A549 (cell line): ENCODE measurements around the gene RCN2. TPM values are rescaled to one million over a fixed set of nuclear protein-coding genes. Genes with fewer than 3 reads are reported as not detected.

Experiments
- ATAC-seq, 2 experiments: fragments of 200-7000 bp in 1 of 2; fragments of >200 bp in 1 of 2; cut with Nextera tagmentation in 1 of 2; cut with Tn5 transposase in 1 of 2; 3 replicates each; pipeline versions ENCODE4 v1.8.0 to v1.9.1; 2018 to 2020; ENCODE audit warnings: mild to moderate bottlenecking in 1 of 2, moderate library complexity in 1 of 2
- CTCF ChIA-PET: fragments of 300-600 bp; sonication (Branson Sonifier 250); formaldehyde crosslinking; extraction: SDS; loops from one replicate; lab custom pipeline; 2021; ENCODE audit warnings: antibody characterized with exemption, inconsistent platforms; lab: Yijun Ruan, JAX
- POLR2A ChIA-PET: fragments of 350-600 bp; formaldehyde crosslinking; extraction: SDS; loops from one replicate; lab custom pipeline; 2021; ENCODE audit warnings: antibody characterized with exemption, inconsistent platforms; lab: Yijun Ruan, JAX
- DNase-seq, 2 experiments: peaks; one replicate each; pipeline versions ENCODE4 v3.0.0 to v3.0.0-alpha.2; 2011 to 2016; ENCODE audit warnings: low read depth in 1 of 2, low spot score in 1 of 2
- FAIRE-seq: peaks from 2 replicates; lab custom pipeline; 2011; peaks lifted over from hg19 to GRCh38; lab: Jason Lieb, UNC
- H3K27ac ChIP-seq, 2 experiments: fragments of >200 bp; sonication (Bioruptor Twin); formaldehyde crosslinking; 3 replicates each; pipeline ENCODE4 v1.5.1; 2016 to 2017
- H3K4me1 ChIP-seq: fragments of >200 bp; sonication (Bioruptor Twin); formaldehyde crosslinking; 3 replicates; pipeline ENCODE4 v1.6.1; 2016
- H3K4me2 ChIP-seq: fragments of >200 bp; sonication (Bioruptor Twin); formaldehyde crosslinking; 3 replicates; pipeline ENCODE4 v1.6.1; 2016
- H3K4me3 ChIP-seq: fragments of >200 bp; sonication (Bioruptor Twin); formaldehyde crosslinking; 3 replicates; pipeline ENCODE4 v1.5.1; 2016
- H3K9me3 ChIP-seq: fragments of >200 bp; sonication (Bioruptor Twin); formaldehyde crosslinking; 3 replicates; pipeline ENCODE4 v1.6.1; 2016
- ATOH8 ChIP-seq: fragments of 250-450 bp; sonication (Bioruptor Pico); IDR thresholded peaks from 2 replicates; pipeline ENCODE4 v1.5.0; 2020; ENCODE audit warnings: low read depth, mild to moderate bottlenecking, moderate library complexity
- CBX8 ChIP-seq: fragments of 200-600 bp; sonication (generic); IDR thresholded peaks from 2 replicates; pipeline ENCODE4 v1.6.1; 2016
- CEBPB ChIP-seq, 2 experiments: fragments of >200 bp in 1 of 2; sonication (Bioruptor Twin) in 1 of 2; formaldehyde crosslinking in 1 of 2; IDR thresholded peaks; 2 replicates each; pipeline ENCODE4 v1.6.1; 2012 to 2016
- CHD2 ChIP-seq: fragments of 150-350 bp; IDR thresholded peaks from 2 replicates; pipeline ENCODE4 v1.6.1; 2014; ENCODE audit warnings: low read length; ENCODE audit not compliant: partially characterized antibody
- ELK1 ChIP-seq: fragments of 150-350 bp; IDR thresholded peaks from 2 replicates; pipeline ENCODE4 v1.6.1; 2014; ENCODE audit warnings: low read depth, mild to moderate bottlenecking, low read length
- EP300 ChIP-seq, 2 experiments: fragments of >200 bp; sonication (Bioruptor Twin); formaldehyde crosslinking; IDR thresholded peaks; 2 replicates in 1 of 2; 3 replicates in 1 of 2; pipeline ENCODE4 v1.6.1; 2016 to 2017
- FOXS1 ChIP-seq: fragments of 250-450 bp; sonication (Bioruptor Pico); IDR thresholded peaks from 2 replicates; pipeline ENCODE4 v1.5.0; 2020; ENCODE audit warnings: mild to moderate bottlenecking, moderate library complexity
- HES2 ChIP-seq: fragments of >200 bp; sonication (Bioruptor Twin); formaldehyde crosslinking; IDR thresholded peaks from 2 replicates; pipeline ENCODE4 v1.6.1; 2016
- HOXB13 ChIP-seq: fragments of 250-450 bp; sonication (Bioruptor Pico); IDR thresholded peaks from 2 replicates; pipeline ENCODE4 v1.5.0; 2020; ENCODE audit warnings: low read depth, mild to moderate bottlenecking, moderate library complexity
- HOXB5 ChIP-seq: fragments of 250-450 bp; sonication (Bioruptor Pico); IDR thresholded peaks from 2 replicates; pipeline ENCODE4 v1.5.0; 2020; ENCODE audit warnings: mild to moderate bottlenecking, moderate library complexity
- JUNB ChIP-seq: fragments of >200 bp; sonication (Bioruptor Twin); formaldehyde crosslinking; IDR thresholded peaks from 2 replicates; pipeline ENCODE4 v1.6.1; 2016
- KDM5A ChIP-seq: fragments of 200-600 bp; sonication (generic); IDR thresholded peaks from 2 replicates; pipeline ENCODE4 v1.6.1; 2016; ENCODE audit warnings: antibody characterized with exemption, mild to moderate bottlenecking
- NPAS2 ChIP-seq: fragments of 250-450 bp; sonication (Bioruptor Pico); IDR thresholded peaks from 2 replicates; pipeline ENCODE4 v1.8.0; 2022; ENCODE audit warnings: mild to moderate bottlenecking, moderate library complexity, borderline replicate concordance
- NR3C1 ChIP-seq: fragments of >200 bp; sonication (Bioruptor Twin); formaldehyde crosslinking; IDR thresholded peaks from 3 replicates; pipeline ENCODE4 v1.6.1; 2017
- POLR2A ChIP-seq: IDR thresholded peaks from 2 replicates; pipeline ENCODE4 v1.6.1; 2012; ENCODE audit warnings: mild to moderate bottlenecking, low read length
- RAD21 ChIP-seq, 2 experiments: fragments of >200 bp in 1 of 2; sonication (Bioruptor Twin) in 1 of 2; formaldehyde crosslinking in 1 of 2; IDR thresholded peaks in 1 of 2; conservative IDR thresholded peaks in 1 of 2; 2 replicates in 1 of 2; 3 replicates in 1 of 2; pipeline ENCODE4 v1.6.1; 2012 to 2018; ENCODE audit warnings: inconsistent platforms in 1 of 2
- RARB ChIP-seq: fragments of 250-450 bp; sonication (Bioruptor Pico); IDR thresholded peaks from 2 replicates; pipeline ENCODE4 v1.8.0; 2021; ENCODE audit warnings: mild to moderate bottlenecking, moderate library complexity
- RCOR1 ChIP-seq: fragments of 150-350 bp; IDR thresholded peaks from 2 replicates; pipeline ENCODE4 v1.6.1; 2014; ENCODE audit warnings: antibody characterized with exemption, low read length, low read depth
- SMC3 ChIP-seq: fragments of >200 bp; sonication (Bioruptor Twin); formaldehyde crosslinking; IDR thresholded peaks from 3 replicates; pipeline ENCODE4 v1.6.1; 2018; ENCODE audit warnings: inconsistent platforms
- ZC3H11A ChIP-seq: fragments of 450-650 bp; IDR thresholded peaks from 2 replicates; pipeline ENCODE4 v1.6.1; 2014; ENCODE audit warnings: antibody characterized with exemption, mild to moderate bottlenecking
- ZNF302 ChIP-seq: fragments of 250-450 bp; sonication (Bioruptor Pico); IDR thresholded peaks from 2 replicates; pipeline ENCODE4 v1.9.0; 2021; ENCODE audit warnings: inconsistent platforms, mild to moderate bottlenecking, moderate library complexity
- WGBS: methylation state at CpG from one replicate; pipeline ENCODE4 v1.1.6; 2017; ENCODE audit errors: missing lambda C conversion rate; 5-methylcytosine and 5-hydroxymethylcytosine counted together
- polyA plus RNA-seq, 4 experiments: library from polyadenylated mRNA; depleted of rRNA in 3 of 4; stranded (reverse); fragments of >200 nt; fragmentation: RNase III in 1 of 4; extraction: RNeasy Plus Mini Kit Qiagen cat#74134 plus additional on column Dnase treatment in 1 of 4; gene quantifications; 2 replicates in 3 of 4; 3 replicates in 1 of 4; pipeline ENCODE4 v1.2.3, GENCODE V29; 2011 to 2017
- TF ChIP-seq, protein P1 (sequence below): fragments of >200 bp; sonication (Bioruptor Twin); formaldehyde crosslinking; IDR thresholded peaks from 3 replicates; pipeline ENCODE4 v1.6.1; 2016
- TF ChIP-seq, protein P2 (sequence below): IDR thresholded peaks from 2 replicates; pipeline ENCODE4 v1.6.1; 2012

RCN2 gene
- polyA plus RNA-seq, 2 of the 4 experiments (the other 2 are of a cell fraction): 81.3 to 152 TPM

GRCh38 chr15:76947454-76947853, 15.9 kb downstream of the RCN2 start:
- FAIRE-seq (peak; percentile 46), ATAC-seq (no peak), DNase-seq (no peak)
- Histone ChIP-seq H3K4me1 (no peaks in the 10 kb centered on the region), H3K4me3 (no peak overlapping the region), H3K9me3 (no peaks in the 10 kb centered on the region), H3K4me2 (no peak overlapping the region), H3K27ac (no peak overlapping the region)
- WGBS: 90% methylated on average over 3 of the region's 3 CpGs
- ChIA-PET POLR2A (interaction anchor here (0.9 kb wide), 1 partner anchor 16 kb away, joined by 3 read pairs; the partner anchor contains the start of gene RCN2), CTCF (interaction anchor here (1.3 to 1.7 kb wide), 2 partner anchors 10 to 16 kb away, joined by 3 read pairs; partner anchors contain the start of gene RCN2)
- no peak for TF ChIP-seq CBX8
- no peak for TF ChIP-seq RAD21 (conservative IDR thresholded peaks at IDR 0.05 in 1 of 2, IDR thresholded peaks at IDR 0.05 in 1 of 2)
- TF ChIP-seq POLR2A: no peak
- TF ChIP-seq CHD2: no peak
- no peak for TF ChIP-seq CEBPB (IDR thresholded peaks at IDR 0.05)
- TF ChIP-seq RCOR1: no peak
- no peak for TF ChIP-seq SMC3

DNA sequence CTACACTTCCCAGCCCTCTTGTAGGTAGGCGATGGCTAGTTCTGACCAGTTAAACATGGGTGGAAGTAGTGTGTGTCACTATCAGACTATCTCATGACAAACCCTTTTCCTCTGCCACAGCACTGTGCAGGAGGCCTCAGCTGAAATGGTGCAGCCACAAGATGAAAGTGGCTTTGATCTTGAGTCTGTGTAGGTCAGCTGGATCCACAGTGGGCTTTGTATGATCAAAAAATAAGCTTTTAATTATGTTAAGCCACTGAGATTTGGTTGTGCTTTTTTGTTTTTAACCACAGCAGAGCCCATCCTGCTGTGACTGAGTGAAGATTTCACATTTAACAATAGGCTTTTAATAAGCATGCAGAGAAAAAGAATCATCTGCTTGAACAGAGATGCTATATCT, 19.7 kb downstream of the RCN2 start:
- Histone ChIP-seq H3K4me2 (no peak overlapping the region), H3K27ac (no peak overlapping the region), H3K4me3 (no peak overlapping the region), H3K4me1 (no peaks in the 10 kb centered on the region), H3K9me3 (no peaks in the 10 kb centered on the region)
- 90% methylated on average over 1 of the region's 1 CpG for WGBS
- POLR2A ChIA-PET: no interaction called here
- no peak for DNase-seq
- CTCF ChIA-PET: interaction anchor here (0.6 to 0.9 kb wide), 4 partner anchors 10 to 74 kb away, joined by 3 to 5 read pairs (median 4); no protein-coding TSS in a partner anchor
- no peak for FAIRE-seq
- ATAC-seq: 0 out of 6 replicates have a peak, but pooled peaks of 1 of the 2 experiments have one; percentile 30
- TF ChIP-seq, protein P1, sequence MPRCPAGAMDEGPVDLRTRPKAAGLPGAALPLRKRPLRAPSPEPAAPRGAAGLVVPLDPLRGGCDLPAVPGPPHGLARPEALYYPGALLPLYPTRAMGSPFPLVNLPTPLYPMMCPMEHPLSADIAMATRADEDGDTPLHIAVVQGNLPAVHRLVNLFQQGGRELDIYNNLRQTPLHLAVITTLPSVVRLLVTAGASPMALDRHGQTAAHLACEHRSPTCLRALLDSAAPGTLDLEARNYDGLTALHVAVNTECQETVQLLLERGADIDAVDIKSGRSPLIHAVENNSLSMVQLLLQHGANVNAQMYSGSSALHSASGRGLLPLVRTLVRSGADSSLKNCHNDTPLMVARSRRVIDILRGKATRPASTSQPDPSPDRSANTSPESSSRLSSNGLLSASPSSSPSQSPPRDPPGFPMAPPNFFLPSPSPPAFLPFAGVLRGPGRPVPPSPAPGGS: no peak
- TF ChIP-seq NR3C1 (no peak), ZC3H11A (no peak), FOXS1 (CRISPR knock-in tag) (no peak), EP300 (IDR thresholded peaks at IDR 0.05) (no peak)
- TF ChIP-seq, protein P2, sequence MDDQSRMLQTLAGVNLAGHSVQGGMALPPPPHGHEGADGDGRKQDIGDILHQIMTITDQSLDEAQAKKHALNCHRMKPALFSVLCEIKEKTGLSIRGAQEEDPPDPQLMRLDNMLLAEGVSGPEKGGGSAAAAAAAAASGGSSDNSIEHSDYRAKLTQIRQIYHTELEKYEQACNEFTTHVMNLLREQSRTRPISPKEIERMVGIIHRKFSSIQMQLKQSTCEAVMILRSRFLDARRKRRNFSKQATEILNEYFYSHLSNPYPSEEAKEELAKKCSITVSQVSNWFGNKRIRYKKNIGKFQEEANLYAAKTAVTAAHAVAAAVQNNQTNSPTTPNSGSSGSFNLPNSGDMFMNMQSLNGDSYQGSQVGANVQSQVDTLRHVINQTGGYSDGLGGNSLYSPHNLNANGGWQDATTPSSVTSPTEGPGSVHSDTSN: no peak

- no peaks in the 10 kb centered on the region for H3K4me1 ChIP-seq
- TF ChIP-seq RARB (CRISPR knock-in tag) (no peak), ATOH8 (no peak), ZNF302 (CRISPR knock-in tag) (no peak), JUNB (no peak), CEBPB (IDR thresholded peaks at IDR 0.05) (no peak), ELK1 (no peak), NPAS2 (CRISPR knock-in tag) (no peak), HOXB13 (no peak), NR3C1 (no peak), KDM5A (no peak), FOXS1 (CRISPR knock-in tag) (no peak), HOXB5 (CRISPR knock-in tag) (no peak), HES2 (no peak), RAD21 (conservative IDR thresholded peaks at IDR 0.05 in 1 of 2, IDR thresholded peaks at IDR 0.05 in 1 of 2) (no peak)
- ATAC-seq: no peak
- no peak overlapping the region for H3K4me3 ChIP-seq
- no peak for FAIRE-seq
- DNase-seq: no peak
- H3K9me3 ChIP-seq: no peaks in the 10 kb centered on the region
- CTCF ChIA-PET: interaction anchor here (1.0 to 1.9 kb wide), 4 partner anchors 11 to 554 kb away, joined by 3 to 5 read pairs (median 4); no protein-coding TSS in a partner anchor
- POLR2A ChIA-PET: no interaction called here
- no peak overlapping the region for H3K27ac ChIP-seq
- no peak overlapping the region for H3K4me2 ChIP-seq
- 67% methylated on average over 3 of the region's 3 CpGs for WGBS
These were observed 22.4 kb downstream of the RCN2 start for GRCh38 chr15:76953913-76954312.
